Measurements from ENCODE around the gene HOXB2. TPM values are rescaled to one million over a fixed set of nuclear protein-coding genes. Genes with fewer than 3 reads are reported as not detected.

Gene HOXB2
- total RNA-seq, 1 donor from 2014 or later = 55.3 TPM

- no peak for DNase-seq (ENCODE audit: low spot score in 2 of 2)
- intact Hi-C loops (cut with DNase I) = no loop called here
- TF ChIP-seq CTCF (IDR thresholded peaks at IDR 0.05) = no peak
Observed at GRCh38 chr17:48532261-48532660, 12.6 kb downstream of the HOXB2 start.

GRCh38 chr17:48530887-48531272 is 14.0 kb downstream of the HOXB2 start, which contains the start of gene HOXB1:
HOXB1 (minus strand) TSS chr17:48531011; CDS start chr17:48530904, 107 bp downstream.
- Histone ChIP-seq H3K4me3 (no peak within 1 kb of the TSS), H3K36me3 (no peaks in the 10 kb centered on the region), H3K27ac (no peak within 1 kb of the TSS), H3K9me3 (no peaks in the 10 kb centered on the region), H3K27me3 (no peaks in the 10 kb centered on the region), H3K4me1 (no peaks in the 10 kb centered on the region)
- no peak for DNase-seq (ENCODE audit: low spot score in 2 of 2)
- no peak for TF ChIP-seq CTCF (IDR thresholded peaks at IDR 0.05)
- intact Hi-C loops (cut with DNase I) = no loop called here

More at GRCh38 chr17:48532261-48532660, 12.6 kb downstream of the HOXB2 start:
- Histone ChIP-seq H3K36me3 (no peaks in the 10 kb centered on the region), H3K27ac (no peak overlapping the region), H3K27me3 (no peaks in the 10 kb centered on the region), H3K4me1 (no peaks in the 10 kb centered on the region), H3K4me3 (no peak overlapping the region), H3K9me3 (no peaks in the 10 kb centered on the region)

- H3K9me3 ChIP-seq = no peaks in the 10 kb centered on the region
- DNase-seq (ENCODE audit: low spot score in 2 of 2) = no peak
- H3K27me3 ChIP-seq = no peaks in the 10 kb centered on the region
- no peaks in the 10 kb centered on the region for H3K36me3 ChIP-seq
- no peaks in the 10 kb centered on the region for H3K4me1 ChIP-seq
- H3K27ac ChIP-seq = no peak overlapping the region
- intact Hi-C loops (cut with DNase I) = no loop called here
- no peak overlapping the region for H3K4me3 ChIP-seq
- no peak for TF ChIP-seq CTCF (IDR thresholded peaks at IDR 0.05)
Observed at GRCh38 chr17:48530208-48530886, 14.6 kb downstream of the HOXB2 start.

- Histone ChIP-seq H3K27ac (no peak overlapping the region), H3K36me3 (no peaks in the 10 kb centered on the region), H3K9me3 (no peaks in the 10 kb centered on the region), H3K4me3 (no peak overlapping the region), H3K4me1 (no peaks in the 10 kb centered on the region), H3K27me3 (no peaks in the 10 kb centered on the region)
- intact Hi-C loops (cut with DNase I) = no loop called here
- TF ChIP-seq CTCF (IDR thresholded peaks at IDR 0.05) = no peak
- DNase-seq (ENCODE audit: low spot score in 2 of 2) = no peak
Observed at GRCh38 chr17:48529683-48530009, 15.3 kb downstream of the HOXB2 start.

- intact Hi-C loops (cut with DNase I) = no loop called here
- H3K27me3 ChIP-seq = no peaks in the 10 kb centered on the region
- no peak for TF ChIP-seq CTCF (IDR thresholded peaks at IDR 0.05)
Observed at GRCh38 chr17:48528936-48529682, 15.8 kb downstream of the HOXB2 start.

More at GRCh38 chr17:48528936-48529682, 15.8 kb downstream of the HOXB2 start:
- Histone ChIP-seq H3K4me3 (no peak overlapping the region), H3K4me1 (no peaks in the 10 kb centered on the region), H3K9me3 (no peaks in the 10 kb centered on the region), H3K27ac (no peak overlapping the region), H3K36me3 (no peaks in the 10 kb centered on the region)
- no peak for DNase-seq (ENCODE audit: low spot score in 2 of 2)
